ENCODE results near the gene VOPP1.
A peak's percentile ranks its signal among the peaks of the same experiment; 100 is the strongest.
"Not testable (repeated sequence)": the region's sequence is repeated elsewhere in the genome, so short reads cannot be mapped to it uniquely, and the experiment has no call there.

The VOPP1 gene

GRCh38 chr7:55572378-55573233, at the start of gene VOPP1:
Gene VOPP1 (minus strand): TSS chr7:55572502. CDS start chr7:55572324, 178 bp downstream.
- FAIRE-seq, result no peak

GRCh38 chr7:55618913-55619312, 46.6 kb upstream of the VOPP1 start:
- FAIRE-seq (no peak), DNase-seq (ENCODE audit: insufficient read length, low spot score) (no peak)

More at GRCh38 chr7:55572378-55573233, at the start of gene VOPP1:
- peak; percentile 75 for DNase-seq (ENCODE audit: insufficient read length, low spot score)

DNA sequence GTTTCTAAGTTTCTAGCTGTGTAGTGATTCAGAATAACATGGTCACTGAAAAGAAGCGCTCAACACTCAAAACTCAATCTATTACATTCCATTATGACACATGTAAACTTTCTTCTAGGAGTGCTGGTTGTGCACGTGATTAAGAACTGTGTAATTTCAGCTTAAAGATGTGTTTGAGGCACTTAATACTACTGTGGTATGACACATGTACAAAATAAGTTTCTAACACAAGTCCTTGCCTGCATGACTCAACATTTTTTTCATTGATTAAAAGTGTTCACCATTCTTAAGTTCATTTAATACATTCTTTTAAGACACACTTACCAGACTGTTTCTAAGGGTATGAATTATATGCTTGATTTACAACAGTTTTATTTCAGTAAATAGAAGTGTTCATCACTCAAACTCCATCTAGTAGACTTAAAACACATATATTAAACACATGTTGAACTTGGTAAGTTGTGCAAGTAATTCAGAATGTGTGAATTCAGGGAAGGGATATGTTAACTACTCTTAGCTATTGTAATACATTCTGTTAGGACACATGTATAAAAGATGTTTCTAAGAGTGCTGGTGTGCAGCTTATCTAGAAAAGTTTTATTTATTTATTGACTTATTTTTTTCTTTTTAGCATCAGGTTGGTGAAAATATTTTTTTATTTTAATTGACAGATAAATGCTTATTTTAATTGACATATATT, 42.2 kb upstream of the VOPP1 start:
- DNase-seq (ENCODE audit: insufficient read length, low spot score); FAIRE-seq: not testable (repeated sequence)

DNA sequence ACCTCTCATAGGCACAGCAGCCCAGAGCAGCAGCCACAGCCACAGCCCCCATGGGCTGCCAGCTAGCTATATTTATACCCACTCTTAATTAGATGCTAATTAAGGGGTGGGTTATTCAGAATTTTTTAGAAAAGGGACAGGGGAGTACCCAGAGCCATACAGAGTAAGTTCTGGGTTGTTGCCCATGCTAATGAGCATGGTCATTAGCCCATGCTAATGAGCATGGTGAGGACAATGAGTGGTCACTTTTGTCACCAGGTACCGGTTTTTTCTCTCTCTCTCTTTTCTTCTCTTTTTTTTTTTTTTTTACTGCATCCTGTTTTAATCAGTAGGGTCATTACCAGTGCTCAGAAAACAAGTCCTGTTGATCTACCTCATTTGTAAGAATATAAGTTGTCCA, 37.4 kb upstream of the VOPP1 start:
- not testable (repeated sequence) for DNase-seq (ENCODE audit: insufficient read length, low spot score); FAIRE-seq

GRCh38 chr7:55605661-55606060, 33.4 kb upstream of the VOPP1 start:
- not testable (repeated sequence) for FAIRE-seq; DNase-seq (ENCODE audit: insufficient read length, low spot score)

GRCh38 chr7:55597944-55598499, 25.7 kb upstream of the VOPP1 start:
- DNase-seq (ENCODE audit: insufficient read length, low spot score); FAIRE-seq: not testable (repeated sequence)

- not testable (repeated sequence) for DNase-seq (ENCODE audit: insufficient read length, low spot score); FAIRE-seq
Observed at GRCh38 chr7:55597214-55597739, 25.0 kb upstream of the VOPP1 start.

GRCh38 chr7:55595511-55595910, 23.2 kb upstream of the VOPP1 start:
- DNase-seq (ENCODE audit: insufficient read length, low spot score), result no peak
- FAIRE-seq, result no peak

GRCh38 chr7:55594870-55595269, 22.6 kb upstream of the VOPP1 start:
- no peak for FAIRE-seq
- DNase-seq (ENCODE audit: insufficient read length, low spot score), result no peak

DNA sequence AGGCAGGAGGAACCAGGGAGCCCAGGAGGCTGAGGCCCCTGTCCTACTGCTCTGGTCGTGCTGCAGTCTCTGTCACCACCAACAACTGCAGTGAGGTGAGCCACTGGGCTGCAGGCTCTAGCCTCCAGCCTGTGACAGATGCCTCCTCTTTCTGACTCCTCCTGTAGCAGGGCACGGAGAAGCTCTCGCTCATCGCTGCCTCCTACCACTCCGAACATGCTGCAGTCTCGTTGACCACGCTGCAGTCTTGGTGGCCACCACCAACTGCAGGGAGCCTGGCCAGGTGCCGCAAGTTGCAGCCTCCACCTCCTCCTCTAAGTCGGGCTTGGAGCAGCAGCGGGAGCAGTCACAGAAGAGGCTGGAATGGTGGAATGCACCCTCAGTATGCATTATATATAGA, 22.1 kb upstream of the VOPP1 start:
- FAIRE-seq (no peak), DNase-seq (ENCODE audit: insufficient read length, low spot score) (no peak)

- FAIRE-seq (peak; percentile 36), DNase-seq (ENCODE audit: insufficient read length, low spot score) (peak; percentile 53)
Observed at GRCh38 chr7:55593515-55594318, 21.4 kb upstream of the VOPP1 start.

- FAIRE-seq (no peak), DNase-seq (ENCODE audit: insufficient read length, low spot score) (no peak)
Observed at GRCh38 chr7:55593172-55593514, 20.8 kb upstream of the VOPP1 start.

DNA sequence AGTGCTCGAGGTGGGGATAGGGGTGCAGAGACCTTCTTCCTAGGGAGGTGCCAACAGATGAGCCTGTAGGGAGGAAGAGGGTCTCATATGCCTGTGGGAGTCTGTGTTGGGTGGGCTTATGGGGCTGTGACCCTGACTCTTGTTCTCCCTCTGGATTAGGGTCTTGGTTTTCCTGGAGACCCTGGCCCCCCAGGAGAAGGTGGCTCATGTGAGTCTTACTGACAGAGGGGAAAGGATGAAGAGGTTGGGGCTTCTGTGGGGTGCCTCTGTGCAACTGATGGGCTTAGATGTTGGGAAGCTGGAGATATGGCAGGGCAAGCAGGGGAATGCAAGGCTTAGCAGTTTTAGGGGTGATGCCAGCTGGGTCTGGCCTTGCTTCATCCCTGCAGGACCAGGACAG, 20.2 kb upstream of the VOPP1 start:
- DNase-seq (ENCODE audit: insufficient read length, low spot score) (no peak), FAIRE-seq (no peak)

DNA sequence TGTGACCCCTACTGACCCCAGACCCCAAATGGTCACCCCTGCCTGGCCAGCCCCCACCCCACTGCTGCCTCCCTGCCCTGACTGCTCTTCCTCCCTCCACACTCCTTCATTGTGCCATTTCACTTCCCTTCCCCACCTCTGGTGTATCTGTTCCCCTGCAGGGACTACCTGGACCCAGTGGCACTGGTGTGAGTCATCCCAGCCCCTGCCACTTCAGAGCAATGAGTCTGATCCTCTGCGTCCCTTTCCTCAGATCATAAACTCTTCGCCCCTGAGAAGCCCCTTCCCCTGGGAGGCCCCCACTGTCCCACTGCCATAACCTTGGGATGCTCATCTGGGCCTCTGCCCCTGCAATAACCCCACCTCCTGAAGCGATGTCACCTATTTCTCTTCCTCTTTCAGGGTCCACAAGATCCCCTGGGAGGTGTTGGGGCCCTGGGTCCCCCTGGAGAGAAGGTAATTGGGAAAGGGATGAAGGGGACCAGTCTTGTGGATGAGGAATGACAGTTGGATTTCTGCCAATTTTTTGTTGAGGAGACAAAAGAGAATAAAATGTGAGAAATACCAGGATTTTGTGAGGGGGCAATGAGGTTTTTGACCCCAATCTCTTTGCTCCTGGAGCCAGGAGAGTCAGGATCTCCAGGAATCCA, 19.1 kb upstream of the VOPP1 start:
- DNase-seq (ENCODE audit: insufficient read length, low spot score) (no peak), FAIRE-seq (no peak)

DNA sequence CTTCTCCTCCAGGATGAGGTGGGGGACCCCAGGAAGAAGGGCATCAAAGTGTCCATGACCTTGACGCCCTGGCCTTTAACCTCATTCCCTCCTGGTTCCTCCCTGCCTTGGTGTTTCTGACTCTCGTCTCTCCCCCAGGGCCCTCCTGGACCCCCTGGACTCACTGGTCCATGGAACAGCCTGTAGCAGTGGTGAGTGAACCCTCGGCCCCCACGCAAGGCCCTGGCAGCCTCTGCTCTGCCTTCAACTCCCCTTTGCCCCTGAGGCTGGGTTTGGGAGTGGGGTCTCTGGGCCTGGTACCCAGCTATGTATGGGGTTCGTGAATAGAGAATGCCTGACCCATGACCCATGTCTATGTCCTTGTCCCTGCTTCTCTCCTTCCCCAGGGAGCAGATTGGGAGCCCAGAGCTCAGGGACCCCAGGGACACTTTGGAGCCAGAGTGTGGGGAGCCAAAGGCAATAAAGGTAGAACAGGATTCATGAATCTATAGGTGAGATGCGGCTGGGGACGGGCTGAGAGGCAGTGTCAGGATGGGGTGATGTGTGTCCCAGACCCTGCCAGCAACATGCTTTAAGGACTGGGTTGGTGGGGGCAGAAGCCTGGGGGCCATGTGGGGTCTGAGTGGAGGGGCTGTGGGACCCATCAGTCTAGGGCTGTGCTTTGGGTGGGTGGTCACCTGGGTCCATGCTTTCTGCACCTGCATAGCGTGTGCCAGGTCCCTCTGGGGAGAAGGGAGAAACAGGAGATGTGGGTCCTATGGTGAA, 18.4 kb upstream of the VOPP1 start:
- no peak for FAIRE-seq

GRCh38 chr7:55589905-55590304, 17.6 kb upstream of the VOPP1 start:
- FAIRE-seq (no peak), DNase-seq (ENCODE audit: insufficient read length, low spot score) (no peak)

More for the DNA sequence above, 18.4 kb upstream of the VOPP1 start:
- DNase-seq (ENCODE audit: insufficient read length, low spot score), result no peak

- DNase-seq (ENCODE audit: insufficient read length, low spot score), result no peak
- FAIRE-seq, result no peak
Observed at GRCh38 chr7:55588976-55589604, 16.8 kb upstream of the VOPP1 start.

- FAIRE-seq, result no peak
- DNase-seq (ENCODE audit: insufficient read length, low spot score), result no peak
Observed at GRCh38 chr7:55588379-55588699, 16.0 kb upstream of the VOPP1 start.

Data from HTR-8/SVneo (cell line).